Stimulated activated CD8-positive, alpha-beta memory T cell treated with anti-CD3 and anti-CD28 coated beads, Interleukin-12 subunit alpha, Interleukin-12 subunit beta, amount 100 ng/mL, for 24 hours (primary cell): ENCODE data around the gene RNF123.
A peak's percentile ranks its signal among the peaks of the same experiment; 100 is the strongest.

ENCODE experiments used
- DNase-seq: peaks from one replicate; pipeline ENCODE4 v3.0.0-alpha.2; 2020; ENCODE audit errors: extremely low read depth

RNF123 gene

GRCh38 chr3:49658711-49659110 lies 30.6 kb upstream of the RNF123 start:
- no peak for DNase-seq

GRCh38 chr3:49659756-49660155 lies 29.6 kb upstream of the RNF123 start:
- DNase-seq, result no peak

- DNase-seq, result no peak
Measured at GRCh38 chr3:49661281-49661680, 28.1 kb upstream of the RNF123 start.

- DNase-seq, result no peak
Measured at GRCh38 chr3:49662021-49662420, 27.3 kb upstream of the RNF123 start.

- DNase-seq, result no peak
Measured at GRCh38 chr3:49662720-49663413, 26.5 kb upstream of the RNF123 start.

GRCh38 chr3:49663831-49664230 lies 25.5 kb upstream of the RNF123 start:
- DNase-seq, result no peak

- no peak for DNase-seq
Measured at GRCh38 chr3:49664300-49664699, 25.1 kb upstream of the RNF123 start.

- no peak for DNase-seq
Measured at GRCh38 chr3:49665822-49666519, 23.4 kb upstream of the RNF123 start.

GRCh38 chr3:49666592-49666991 lies 22.8 kb upstream of the RNF123 start:
- DNase-seq, result no peak

- DNase-seq, result no peak
Measured at GRCh38 chr3:49667701-49668413, 21.5 kb upstream of the RNF123 start.

- no peak for DNase-seq
Measured at GRCh38 chr3:49668414-49668797, 21.0 kb upstream of the RNF123 start.

- DNase-seq, result no peak
Measured at GRCh38 chr3:49668861-49669260, 20.5 kb upstream of the RNF123 start.

GRCh38 chr3:49669352-49669751 lies 20.0 kb upstream of the RNF123 start:
- no peak for DNase-seq

- DNase-seq, result no peak
Measured at GRCh38 chr3:49670940-49671290, 18.4 kb upstream of the RNF123 start.

- DNase-seq, result peak; percentile 35
Measured at GRCh38 chr3:49671291-49672288, 17.8 kb upstream of the RNF123 start.

- peak; percentile 5 for DNase-seq
Measured at GRCh38 chr3:49673121-49673714, 16.1 kb upstream of the RNF123 start.

GRCh38 chr3:49673715-49674496 lies 15.5 kb upstream of the RNF123 start, which contains the start of gene APEH:
APEH (plus strand) TSS chr3:49674351; CDS start chr3:49674402, 51 bp downstream.
- peak; percentile 96 for DNase-seq

GRCh38 chr3:49674497-49674983 lies 14.8 kb upstream of the RNF123 start:
- no peak for DNase-seq

GRCh38 chr3:49675912-49676311 lies 13.4 kb upstream of the RNF123 start:
- no peak for DNase-seq
